OCI-LY3 (cell line): ENCODE data around the gene CRTC1.

Experiments
- EZH2phosphoT487 ChIP-seq: fragments of 200-600 bp; shearing (Covaris generic); IDR thresholded peaks from 2 replicates; pipeline ENCODE4 v1.6.1; 2018; ENCODE audit warnings: antibody characterized with exemption, mixed run types, low read depth
- TF ChIP-seq, protein P1 (sequence below): fragments of 200-600, 300-600 bp; sonication (generic); IDR thresholded peaks from 2 replicates; pipeline ENCODE4 v1.5.1; 2014; ENCODE audit warnings: antibody characterized with exemption, low read length, low read depth

DNA sequence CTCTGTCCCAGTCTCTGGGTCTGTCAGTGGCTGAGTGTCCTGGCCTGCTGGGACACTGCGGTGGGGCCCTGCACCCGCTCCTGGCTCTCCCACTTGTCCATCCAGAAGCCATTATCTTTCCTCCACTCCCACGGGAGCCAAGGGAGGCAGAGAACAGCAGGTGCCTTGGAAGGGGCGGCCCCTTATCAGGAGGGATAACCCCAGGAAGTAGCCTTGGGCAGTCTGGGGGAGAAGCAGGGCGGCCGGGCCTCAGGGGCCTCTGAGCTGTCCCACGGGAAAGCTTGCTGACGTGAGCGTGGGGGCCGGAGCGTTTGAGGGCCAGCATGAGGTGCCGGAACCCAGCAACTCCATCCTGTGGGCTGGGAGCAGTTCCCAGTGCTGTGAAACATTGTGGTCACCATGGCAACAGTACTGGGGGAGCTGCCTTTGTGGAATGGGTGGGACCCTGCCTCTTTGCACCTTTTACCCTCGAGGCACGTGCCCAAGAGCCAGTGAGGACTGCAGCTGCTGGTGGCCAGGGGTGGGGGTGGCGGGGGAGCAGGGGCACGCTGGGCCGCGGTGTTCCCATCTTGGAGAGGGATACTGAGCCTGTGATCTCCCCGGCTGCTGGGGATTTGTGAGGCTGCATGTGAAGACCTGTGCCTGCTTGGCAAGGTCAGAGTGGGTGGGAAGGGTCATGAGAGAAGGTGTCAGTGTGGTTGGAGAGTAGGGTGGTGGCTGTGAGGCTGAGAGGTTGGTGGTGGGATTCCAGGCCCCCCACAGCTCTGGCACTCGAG, 25.7 kb upstream of the CRTC1 start:
- TF ChIP-seq, protein P1, sequence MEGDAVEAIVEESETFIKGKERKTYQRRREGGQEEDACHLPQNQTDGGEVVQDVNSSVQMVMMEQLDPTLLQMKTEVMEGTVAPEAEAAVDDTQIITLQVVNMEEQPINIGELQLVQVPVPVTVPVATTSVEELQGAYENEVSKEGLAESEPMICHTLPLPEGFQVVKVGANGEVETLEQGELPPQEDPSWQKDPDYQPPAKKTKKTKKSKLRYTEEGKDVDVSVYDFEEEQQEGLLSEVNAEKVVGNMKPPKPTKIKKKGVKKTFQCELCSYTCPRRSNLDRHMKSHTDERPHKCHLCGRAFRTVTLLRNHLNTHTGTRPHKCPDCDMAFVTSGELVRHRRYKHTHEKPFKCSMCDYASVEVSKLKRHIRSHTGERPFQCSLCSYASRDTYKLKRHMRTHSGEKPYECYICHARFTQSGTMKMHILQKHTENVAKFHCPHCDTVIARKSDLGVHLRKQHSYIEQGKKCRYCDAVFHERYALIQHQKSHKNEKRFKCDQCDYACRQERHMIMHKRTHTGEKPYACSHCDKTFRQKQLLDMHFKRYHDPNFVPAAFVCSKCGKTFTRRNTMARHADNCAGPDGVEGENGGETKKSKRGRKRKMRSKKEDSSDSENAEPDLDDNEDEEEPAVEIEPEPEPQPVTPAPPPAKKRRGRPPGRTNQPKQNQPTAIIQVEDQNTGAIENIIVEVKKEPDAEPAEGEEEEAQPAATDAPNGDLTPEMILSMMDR = no peak
- TF ChIP-seq EZH2phosphoT487 = no peak
